Measurements from ENCODE around the gene PLB1. TPM values are rescaled to one million over a fixed set of nuclear protein-coding genes. Genes with fewer than 3 reads are reported as not detected.

Gene PLB1
- total RNA-seq, 6 experiments from 2014 or later, result 0.66 to 1.9 (median 1.1) TPM

- Histone ChIP-seq H3K4me3 (no peak overlapping the region), H3K4me1 (no peaks in the 10 kb centered on the region), H3K27ac (no peak overlapping the region), H3K27me3 (no peaks in the 10 kb centered on the region), H3K9me3 (no peaks in the 10 kb centered on the region), H3K36me3 (no peaks in the 10 kb centered on the region)
- DNase-seq, result no peak
- ATAC-seq, result no peak
- TF ChIP-seq, protein P1, sequence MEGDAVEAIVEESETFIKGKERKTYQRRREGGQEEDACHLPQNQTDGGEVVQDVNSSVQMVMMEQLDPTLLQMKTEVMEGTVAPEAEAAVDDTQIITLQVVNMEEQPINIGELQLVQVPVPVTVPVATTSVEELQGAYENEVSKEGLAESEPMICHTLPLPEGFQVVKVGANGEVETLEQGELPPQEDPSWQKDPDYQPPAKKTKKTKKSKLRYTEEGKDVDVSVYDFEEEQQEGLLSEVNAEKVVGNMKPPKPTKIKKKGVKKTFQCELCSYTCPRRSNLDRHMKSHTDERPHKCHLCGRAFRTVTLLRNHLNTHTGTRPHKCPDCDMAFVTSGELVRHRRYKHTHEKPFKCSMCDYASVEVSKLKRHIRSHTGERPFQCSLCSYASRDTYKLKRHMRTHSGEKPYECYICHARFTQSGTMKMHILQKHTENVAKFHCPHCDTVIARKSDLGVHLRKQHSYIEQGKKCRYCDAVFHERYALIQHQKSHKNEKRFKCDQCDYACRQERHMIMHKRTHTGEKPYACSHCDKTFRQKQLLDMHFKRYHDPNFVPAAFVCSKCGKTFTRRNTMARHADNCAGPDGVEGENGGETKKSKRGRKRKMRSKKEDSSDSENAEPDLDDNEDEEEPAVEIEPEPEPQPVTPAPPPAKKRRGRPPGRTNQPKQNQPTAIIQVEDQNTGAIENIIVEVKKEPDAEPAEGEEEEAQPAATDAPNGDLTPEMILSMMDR (IDR thresholded peaks at IDR 0.05), result no peak
- no peak for TF ChIP-seq POLR2A (IDR thresholded peaks at IDR 0.05)
- intact Hi-C loops (cut with DNase I), result no loop called here
- 74% methylated on average over 4 of the region's 7 CpGs for WGBS (ENCODE audit: insufficient coverage, low coverage, low lambda C conversion rate, missing lambda C conversion rate)
Observed at GRCh38 chr2:28586867-28587266, 91.0 kb downstream of the PLB1 start.

DNA sequence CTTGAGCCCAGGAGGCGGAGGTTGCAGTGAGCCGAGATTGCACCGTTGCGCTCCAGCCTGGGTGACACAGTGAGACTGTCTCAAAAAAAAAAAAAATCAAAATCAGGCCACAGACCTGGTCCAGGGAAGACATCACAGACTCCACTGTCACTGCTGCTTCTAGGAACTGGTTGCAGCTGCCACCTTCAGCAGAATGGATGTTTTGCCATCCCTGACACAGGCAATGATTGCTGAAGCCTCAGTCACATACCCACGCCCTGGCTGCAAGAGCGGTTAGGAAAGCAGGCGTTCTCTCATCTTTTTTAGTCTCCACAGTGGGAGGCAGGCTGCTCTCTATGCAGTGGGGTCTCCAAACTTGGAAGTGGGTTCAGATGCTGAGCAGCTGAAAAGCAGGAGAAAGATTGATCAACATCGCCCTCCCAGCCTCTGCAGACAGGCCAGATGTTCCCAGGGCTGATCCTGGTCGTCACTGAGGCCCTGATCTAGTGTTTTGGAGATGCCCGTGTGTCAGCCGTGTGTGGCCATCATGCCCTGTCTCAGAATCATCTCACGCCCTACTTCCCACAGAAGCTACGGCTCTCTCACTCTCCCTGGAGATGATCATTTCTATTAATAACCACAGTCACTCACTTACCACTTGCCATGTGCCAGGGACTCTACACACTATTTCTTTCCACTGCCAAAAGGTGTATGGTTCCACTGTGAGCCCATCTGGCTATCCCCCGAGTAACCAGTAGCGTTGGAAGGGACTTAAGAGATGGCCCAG, 91.8 kb downstream of the PLB1 start:
- ATAC-seq (no peak), DNase-seq (no peak)
- TF ChIP-seq, protein P1 (IDR thresholded peaks at IDR 0.05), result no peak
- no peak for TF ChIP-seq POLR2A (IDR thresholded peaks at IDR 0.05)
- Histone ChIP-seq H3K27ac (no peak overlapping the region), H3K27me3 (no peaks in the 10 kb centered on the region), H3K36me3 (no peaks in the 10 kb centered on the region), H3K9me3 (no peaks in the 10 kb centered on the region), H3K4me3 (no peak overlapping the region), H3K4me1 (no peaks in the 10 kb centered on the region)
- intact Hi-C loops (cut with DNase I), result no loop called here
- 83% methylated on average over 3 of the region's 15 CpGs for WGBS (ENCODE audit: insufficient coverage, low coverage, low lambda C conversion rate, missing lambda C conversion rate)

GRCh38 chr2:28588292-28588670, 92.4 kb downstream of the PLB1 start:
- TF ChIP-seq, protein P1 (IDR thresholded peaks at IDR 0.05), result no peak
- TF ChIP-seq POLR2A (IDR thresholded peaks at IDR 0.05), result no peak
- Histone ChIP-seq H3K27me3 (no peaks in the 10 kb centered on the region), H3K27ac (no peak overlapping the region), H3K9me3 (no peaks in the 10 kb centered on the region), H3K4me1 (no peaks in the 10 kb centered on the region), H3K4me3 (no peak overlapping the region), H3K36me3 (no peaks in the 10 kb centered on the region)
- intact Hi-C loops (cut with DNase I), result no loop called here
- 37% methylated on average over 3 of the region's 3 CpGs for WGBS (ENCODE audit: insufficient coverage, low coverage, low lambda C conversion rate, missing lambda C conversion rate)
- ATAC-seq (peak; percentile 32 to 69 (median 46)), DNase-seq (no peak)

DNA sequence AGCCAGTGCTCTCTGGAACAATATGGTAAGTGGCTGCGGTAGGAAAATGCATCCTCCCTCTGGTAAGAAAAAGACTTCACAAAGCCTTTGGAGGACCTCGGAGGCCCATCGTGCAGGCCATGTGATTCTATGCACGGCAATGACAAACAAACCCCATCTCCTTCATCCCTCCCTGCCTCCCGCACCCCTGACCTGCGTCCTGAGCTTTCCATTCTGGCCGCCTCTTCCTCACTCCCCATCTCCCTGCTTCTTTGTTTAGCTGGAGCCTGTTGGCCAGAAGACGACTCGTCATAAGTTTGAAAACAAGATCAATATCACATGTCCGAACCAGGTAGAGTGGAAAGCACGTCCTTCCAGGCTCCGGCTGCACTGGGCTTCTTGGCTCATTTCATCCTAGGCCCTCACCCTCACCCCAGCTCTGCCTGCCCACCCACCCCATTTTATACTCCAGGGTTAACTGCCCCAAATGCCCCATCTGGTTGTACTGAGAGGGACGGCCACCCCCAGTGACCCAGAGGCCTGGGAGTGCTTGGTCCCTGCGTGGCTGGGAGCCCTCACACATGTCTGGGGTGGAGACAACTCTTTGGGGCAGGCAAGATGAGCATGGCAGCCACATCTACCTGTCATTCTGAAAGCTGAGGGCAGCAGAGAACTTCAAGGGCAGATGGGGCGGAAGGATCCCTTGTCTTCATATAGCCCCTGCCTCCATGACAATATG, 94.0 kb downstream of the PLB1 start:
- no peak for TF ChIP-seq POLR2A (IDR thresholded peaks at IDR 0.05)
- TF ChIP-seq, protein P1 (IDR thresholded peaks at IDR 0.05), result no peak
- no peak overlapping the region for H3K27ac ChIP-seq
- DNase-seq (no peak), ATAC-seq (no peak)
- H3K9me3 ChIP-seq, result no peaks in the 10 kb centered on the region
- intact Hi-C loops (cut with DNase I), result no loop called here
- H3K27me3 ChIP-seq, result no peaks in the 10 kb centered on the region
- H3K36me3 ChIP-seq, result no peaks in the 10 kb centered on the region
- no peak overlapping the region for H3K4me3 ChIP-seq
- peaks cover 0 to 4% (median 0%) of the 10 kb centered on the region in 4 donors for H3K4me1 ChIP-seq
- 83% methylated on average over 13 of the region's 15 CpGs for WGBS (ENCODE audit: insufficient coverage, low coverage, low lambda C conversion rate, missing lambda C conversion rate)

Measured in right lobe of liver (tissue), 6 donors.